A673 (cell line): Measurements from ENCODE around the gene SNED1.

Experiments
- EZH2 ChIP-seq: fragments of 200-600 bp; sonication (generic); IDR thresholded peaks from 2 replicates; pipeline ENCODE4 v1.6.1; 2017; ENCODE audit warnings: borderline replicate concordance, low read depth, mild to moderate bottlenecking, mixed read lengths, antibody characterized with exemption, low read length; ENCODE audit not compliant: poor library complexity, severe bottlenecking
- TF ChIP-seq, protein P1 (sequence below): fragments of 300-800, 200-600 bp; sonication (generic); conservative IDR thresholded peaks from 2 replicates; pipeline ENCODE4 v1.5.1; 2017; ENCODE audit warnings: low read depth, mild to moderate bottlenecking, antibody characterized with exemption, low read length, moderate library complexity, mixed read lengths

DNA sequence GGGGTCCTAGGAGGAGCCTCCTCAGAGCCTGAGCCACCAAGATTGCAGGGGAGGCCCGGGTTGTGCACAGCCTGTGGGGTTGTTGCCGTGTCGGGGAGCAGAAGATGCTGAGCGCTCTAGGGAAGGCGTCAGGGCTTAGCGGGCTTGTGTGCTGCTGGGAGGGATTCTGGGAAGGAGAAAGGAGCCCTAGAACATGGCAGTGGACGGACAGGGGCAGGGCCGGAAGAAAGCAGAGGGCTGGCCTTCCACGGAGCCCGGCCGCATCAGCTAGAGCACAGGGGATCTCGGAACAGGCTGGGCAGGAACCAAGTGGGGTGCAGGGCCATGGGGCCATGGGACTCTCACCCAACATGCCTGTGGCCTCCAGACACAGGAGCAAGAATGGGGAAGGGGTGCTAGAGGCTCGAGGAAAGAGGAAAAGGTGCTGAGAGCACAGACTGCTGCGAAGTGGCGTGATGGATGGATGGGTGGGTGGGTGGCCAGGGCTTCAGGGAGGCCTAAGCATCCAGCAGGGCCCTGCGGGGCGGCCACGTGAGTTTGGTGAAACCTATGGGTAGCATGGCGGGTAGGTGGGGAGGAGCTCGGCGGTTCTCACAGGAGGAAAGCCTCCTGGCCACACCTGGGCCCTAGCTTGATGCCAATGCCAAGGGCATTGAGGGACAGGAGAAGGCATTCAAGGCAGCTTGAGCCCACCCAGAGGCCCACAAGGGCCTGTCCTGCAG is 67.9 kb downstream of the SNED1 start:
- TF ChIP-seq, protein P1, sequence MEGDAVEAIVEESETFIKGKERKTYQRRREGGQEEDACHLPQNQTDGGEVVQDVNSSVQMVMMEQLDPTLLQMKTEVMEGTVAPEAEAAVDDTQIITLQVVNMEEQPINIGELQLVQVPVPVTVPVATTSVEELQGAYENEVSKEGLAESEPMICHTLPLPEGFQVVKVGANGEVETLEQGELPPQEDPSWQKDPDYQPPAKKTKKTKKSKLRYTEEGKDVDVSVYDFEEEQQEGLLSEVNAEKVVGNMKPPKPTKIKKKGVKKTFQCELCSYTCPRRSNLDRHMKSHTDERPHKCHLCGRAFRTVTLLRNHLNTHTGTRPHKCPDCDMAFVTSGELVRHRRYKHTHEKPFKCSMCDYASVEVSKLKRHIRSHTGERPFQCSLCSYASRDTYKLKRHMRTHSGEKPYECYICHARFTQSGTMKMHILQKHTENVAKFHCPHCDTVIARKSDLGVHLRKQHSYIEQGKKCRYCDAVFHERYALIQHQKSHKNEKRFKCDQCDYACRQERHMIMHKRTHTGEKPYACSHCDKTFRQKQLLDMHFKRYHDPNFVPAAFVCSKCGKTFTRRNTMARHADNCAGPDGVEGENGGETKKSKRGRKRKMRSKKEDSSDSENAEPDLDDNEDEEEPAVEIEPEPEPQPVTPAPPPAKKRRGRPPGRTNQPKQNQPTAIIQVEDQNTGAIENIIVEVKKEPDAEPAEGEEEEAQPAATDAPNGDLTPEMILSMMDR, result no peak
- no peak for TF ChIP-seq EZH2
